MG63 (cell line): ENCODE results near the gene AOX1. TPM values are rescaled to one million over a fixed set of nuclear protein-coding genes. Genes with fewer than 3 reads are reported as not detected.
"Not testable (repeated sequence)": the region's sequence is repeated elsewhere in the genome, so short reads cannot be mapped to it uniquely, and the experiment has no call there.

Experiments
- DNase-seq: peaks from one replicate; pipeline ENCODE4 v3.0.0-alpha.2; 2020
- H3K27me3 ChIP-seq: fragments of 250-450 bp; sonication (Bioruptor Pico); 2 replicates; pipeline ENCODE4 v1.5.1; 2020; ENCODE audit warnings: mild to moderate bottlenecking, moderate library complexity
- H3K36me3 ChIP-seq: fragments of 250-450 bp; sonication (Bioruptor Pico); 2 replicates; pipeline ENCODE4 v1.5.1; 2020; ENCODE audit warnings: mild to moderate bottlenecking, moderate library complexity
- H3K4me3 ChIP-seq: fragments of 250-450 bp; sonication (Bioruptor Pico); 2 replicates; pipeline ENCODE4 v1.5.1; 2020; ENCODE audit warnings: mild to moderate bottlenecking, moderate library complexity
- H3K9me3 ChIP-seq: fragments of 250-450 bp; sonication (Bioruptor Pico); 2 replicates; pipeline ENCODE4 v1.5.1; 2020; ENCODE audit warnings: mild to moderate bottlenecking, moderate library complexity
- total RNA-seq: library from RNA; depleted of rRNA; stranded (reverse); fragments of >200 nt; shearing (Covaris generic); gene quantifications from 2 replicates; pipeline ENCODE4 v1.2.3, GENCODE V29; 2014; ENCODE audit warnings: low replicate concordance

The AOX1 gene
- total RNA-seq, 1 experiment from 2014 or later, result 19.1 TPM

GRCh38 chr2:200593905-200594304, 8.1 kb downstream of the AOX1 start:
- no peaks in the 10 kb centered on the region for H3K27me3 ChIP-seq
- DNase-seq, result no peak
- H3K9me3 ChIP-seq, result no peaks in the 10 kb centered on the region
- H3K4me3 ChIP-seq, result no peak overlapping the region
- no peaks in the 10 kb centered on the region for H3K36me3 ChIP-seq

- H3K27me3 ChIP-seq, result no peaks in the 10 kb centered on the region
- no peaks in the 10 kb centered on the region for H3K36me3 ChIP-seq
- H3K4me3 ChIP-seq, result no peak overlapping the region
- no peaks in the 10 kb centered on the region for H3K9me3 ChIP-seq
- no peak for DNase-seq
Measured at GRCh38 chr2:200595913-200596312, 10.1 kb downstream of the AOX1 start.

- DNase-seq, result no peak
- Histone ChIP-seq H3K36me3 (no peaks in the 10 kb centered on the region), H3K9me3 (no peaks in the 10 kb centered on the region), H3K4me3 (no peak overlapping the region), H3K27me3 (no peaks in the 10 kb centered on the region)
Measured at GRCh38 chr2:200596774-200597570, 11.2 kb downstream of the AOX1 start.

GRCh38 chr2:200599206-200599605, 13.4 kb downstream of the AOX1 start:
- Histone ChIP-seq H3K9me3 (no peaks in the 10 kb centered on the region), H3K36me3 (no peaks in the 10 kb centered on the region), H3K27me3 (no peaks in the 10 kb centered on the region), H3K4me3 (no peak overlapping the region)
- DNase-seq, result no peak

DNA sequence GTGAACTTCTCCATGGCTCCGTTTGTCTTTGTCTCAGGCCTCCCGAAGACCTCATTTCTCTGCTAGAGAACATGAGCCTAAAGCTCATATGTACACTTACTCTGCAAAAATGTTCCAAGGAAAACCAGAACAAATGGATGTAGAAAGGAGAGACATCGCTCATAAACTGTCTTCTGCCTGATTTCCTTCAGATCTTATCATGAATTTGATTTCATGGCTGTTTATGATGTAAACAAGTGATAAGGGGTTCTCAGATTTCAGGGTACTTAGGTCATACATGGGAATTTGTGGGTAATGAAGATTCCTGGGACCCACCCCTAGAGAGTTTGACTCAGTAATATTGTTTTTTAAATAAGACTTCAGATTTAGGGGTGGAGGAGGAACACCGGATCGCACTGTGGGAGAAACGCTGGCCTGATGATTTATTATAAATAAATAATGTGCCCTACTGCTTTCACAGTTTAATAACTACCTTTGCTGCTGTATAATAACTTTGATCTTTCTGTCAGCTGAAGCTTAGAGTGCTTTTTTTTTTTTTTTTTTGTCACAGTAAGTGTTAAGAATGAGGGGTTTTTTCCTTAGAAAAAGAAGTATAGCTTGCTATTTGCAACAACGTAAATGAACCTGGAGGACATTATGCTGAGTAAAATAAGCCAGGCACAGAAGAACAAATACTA, 14.9 kb downstream of the AOX1 start:
- Histone ChIP-seq H3K9me3 (no peaks in the 10 kb centered on the region), H3K36me3 (no peaks in the 10 kb centered on the region), H3K27me3 (no peaks in the 10 kb centered on the region), H3K4me3 (no peak overlapping the region)
- DNase-seq, result no peak

GRCh38 chr2:200602584-200602983, 16.8 kb downstream of the AOX1 start:
- Histone ChIP-seq H3K36me3 (no peaks in the 10 kb centered on the region), H3K9me3 (peaks cover under 1% of the 10 kb centered on the region; the same call in 1 of the 2 replicates), H3K4me3 (no peak overlapping the region), H3K27me3 (no peaks in the 10 kb centered on the region)
- no peak for DNase-seq

- Histone ChIP-seq H3K27me3 (no peaks in the 10 kb centered on the region), H3K4me3 (no peak overlapping the region), H3K36me3 (no peaks in the 10 kb centered on the region), H3K9me3 (peaks cover 4% of the 10 kb centered on the region; the same call in 1 of the 2 replicates)
- DNase-seq, result peak; percentile 48
Measured at GRCh38 chr2:200603972-200604371, 18.2 kb downstream of the AOX1 start.

GRCh38 chr2:200604571-200605255, 18.9 kb downstream of the AOX1 start:
- Histone ChIP-seq H3K9me3 (peaks cover 4% of the 10 kb centered on the region; the same call in 1 of the 2 replicates), H3K4me3 (no peak overlapping the region), H3K36me3 (no peaks in the 10 kb centered on the region), H3K27me3 (no peaks in the 10 kb centered on the region)
- DNase-seq, result no peak

DNA sequence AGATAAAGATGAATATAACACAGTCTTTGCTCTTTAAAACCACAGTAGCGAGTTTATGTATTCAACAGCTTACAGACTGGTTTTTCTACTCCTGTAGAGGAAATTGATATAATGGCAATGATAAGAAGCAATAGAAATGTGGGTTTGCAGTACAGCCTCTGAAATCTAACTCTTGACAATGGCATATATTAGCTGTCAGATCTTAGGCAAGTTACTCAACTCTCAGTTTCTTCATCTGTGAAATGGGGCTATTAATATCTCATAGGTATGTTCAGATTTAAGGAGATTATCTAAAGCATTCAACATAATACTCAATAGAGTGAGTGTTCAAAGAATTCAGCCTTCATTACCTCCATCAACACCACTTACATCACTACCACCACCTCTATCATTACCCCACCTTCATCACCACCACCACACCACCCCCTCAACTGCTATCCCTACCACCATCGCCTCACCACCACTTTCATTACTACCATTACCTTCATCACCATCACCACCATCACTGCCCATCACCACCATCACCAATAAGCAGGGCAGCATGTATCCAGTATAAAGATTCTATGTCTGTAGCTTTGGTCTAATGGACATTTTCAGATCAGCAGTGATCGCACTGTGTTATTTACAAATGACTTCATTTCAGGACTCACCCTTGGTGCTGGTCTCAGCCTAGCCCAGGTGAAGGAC, 22.7 kb downstream of the AOX1 start:
- no peaks in the 10 kb centered on the region for H3K36me3 ChIP-seq
- H3K9me3 ChIP-seq, result peaks cover 4% of the 10 kb centered on the region; the same call in 1 of the 2 replicates
- no peak for DNase-seq
- H3K4me3 ChIP-seq, result no peak overlapping the region
- H3K27me3 ChIP-seq, result no peaks in the 10 kb centered on the region

DNA sequence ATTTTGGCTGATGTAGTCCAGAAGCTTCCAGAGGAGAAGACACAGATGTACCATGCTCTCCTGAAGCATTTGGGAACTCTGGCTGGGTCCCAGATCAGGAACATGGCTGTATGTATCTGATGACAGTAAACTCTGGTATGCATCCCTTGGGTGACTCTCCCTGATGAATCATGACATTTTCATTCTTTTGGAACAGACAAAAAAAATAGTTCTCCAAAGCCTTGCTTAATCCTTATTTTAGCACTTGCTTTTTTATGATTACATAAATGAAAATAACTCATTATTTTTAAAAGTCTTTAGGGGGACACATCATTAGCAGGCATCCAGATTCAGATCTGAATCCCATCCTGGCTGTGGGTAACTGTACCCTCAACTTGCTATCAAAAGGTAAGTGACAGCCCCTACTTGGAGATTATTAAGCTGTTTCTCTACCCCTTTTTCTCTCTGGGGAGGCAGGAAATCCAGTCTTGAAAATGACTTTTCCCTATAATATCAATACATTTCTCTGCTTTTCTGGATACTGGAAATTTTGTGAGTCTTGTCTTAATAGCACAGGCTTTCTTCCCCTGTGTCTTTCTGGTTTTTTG, 23.3 kb downstream of the AOX1 start:
- no peaks in the 10 kb centered on the region for H3K36me3 ChIP-seq
- H3K27me3 ChIP-seq, result no peaks in the 10 kb centered on the region
- peak overlapping the region; percentile 19 for H3K4me3 ChIP-seq
- DNase-seq, result peak; percentile 85
- peaks cover 4% of the 10 kb centered on the region; the same call in 1 of the 2 replicates for H3K9me3 ChIP-seq

DNA sequence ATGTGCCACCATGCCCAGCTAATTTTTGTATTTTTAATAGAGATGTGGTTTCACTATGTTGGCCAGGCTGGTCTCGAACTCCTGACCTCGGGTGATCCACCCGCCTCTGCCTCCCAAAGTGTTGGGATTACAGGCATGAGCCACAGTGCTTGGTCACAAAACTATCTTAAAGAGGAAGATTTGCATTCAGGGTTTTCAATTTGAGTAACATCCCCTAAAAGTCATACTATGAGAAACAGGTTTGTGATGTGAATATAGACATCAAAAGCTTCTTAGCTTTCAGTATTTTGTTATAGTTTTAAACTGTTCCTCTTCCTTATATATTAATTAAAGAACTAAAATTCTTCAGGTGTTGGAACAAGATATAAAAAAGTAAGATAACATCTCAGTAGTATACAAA, 24.4 kb downstream of the AOX1 start:
- not testable (repeated sequence) for H3K4me3 ChIP-seq, H3K9me3 ChIP-seq, DNase-seq, H3K36me3 ChIP-seq, H3K27me3 ChIP-seq

GRCh38 chr2:200613692-200614091, 27.9 kb downstream of the AOX1 start:
- no peaks in the 10 kb centered on the region for H3K27me3 ChIP-seq
- H3K9me3 ChIP-seq, result no peaks in the 10 kb centered on the region
- H3K36me3 ChIP-seq, result no peaks in the 10 kb centered on the region
- no peak overlapping the region for H3K4me3 ChIP-seq
- no peak for DNase-seq

- H3K27me3 ChIP-seq, result no peaks in the 10 kb centered on the region
- no peak for DNase-seq
Measured at GRCh38 chr2:200614249-200614648, 28.4 kb downstream of the AOX1 start.

DNA sequence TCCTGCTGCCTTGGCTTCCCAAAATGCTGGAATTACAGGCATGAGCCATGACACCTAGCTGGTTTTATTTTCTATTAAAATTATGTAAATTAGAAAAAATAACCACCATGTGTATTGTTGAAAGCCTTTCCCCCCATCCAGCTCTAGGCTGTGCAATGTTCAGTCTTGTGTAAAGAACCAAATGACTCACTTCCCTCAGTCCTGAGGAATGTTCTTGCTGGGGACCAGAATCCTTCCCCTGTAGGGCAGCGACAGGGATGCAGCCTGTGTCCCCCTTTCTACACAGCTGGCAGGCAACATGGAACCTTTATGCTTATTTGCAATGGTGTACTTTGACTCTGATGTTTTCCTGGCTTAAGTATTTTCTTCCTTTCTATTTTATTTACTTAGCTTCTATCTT, 29.4 kb downstream of the AOX1 start:
- Histone ChIP-seq H3K36me3 (no peaks in the 10 kb centered on the region), H3K4me3 (no peak overlapping the region), H3K27me3 (no peaks in the 10 kb centered on the region), H3K9me3 (no peaks in the 10 kb centered on the region)
- peak; percentile 40 for DNase-seq

More at GRCh38 chr2:200614249-200614648, 28.4 kb downstream of the AOX1 start:
- no peaks in the 10 kb centered on the region for H3K9me3 ChIP-seq
- H3K4me3 ChIP-seq, result no peak overlapping the region
- H3K36me3 ChIP-seq, result no peaks in the 10 kb centered on the region

DNA sequence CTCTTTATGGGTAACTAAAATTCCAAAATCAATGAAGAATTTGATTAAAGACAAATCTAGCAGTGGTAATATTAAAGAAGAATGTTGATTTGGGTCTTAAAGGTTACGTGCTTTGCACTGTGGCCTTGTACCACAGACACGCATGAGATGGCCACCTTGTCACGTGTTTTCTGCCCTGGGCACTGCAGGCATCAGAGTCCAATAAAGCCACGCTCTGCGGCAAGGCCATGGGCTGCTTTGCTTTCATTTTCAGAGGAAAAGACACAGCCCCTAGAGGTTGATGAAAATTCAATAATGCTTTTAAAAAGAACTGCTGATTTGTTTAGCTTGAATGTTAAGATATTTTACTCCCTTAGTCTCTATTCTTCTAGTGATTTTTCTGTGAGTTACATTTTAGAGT, 30.4 kb downstream of the AOX1 start:
- H3K4me3 ChIP-seq, result no peak overlapping the region
- H3K27me3 ChIP-seq, result no peaks in the 10 kb centered on the region
- H3K36me3 ChIP-seq, result no peaks in the 10 kb centered on the region
- no peak for DNase-seq
- no peaks in the 10 kb centered on the region for H3K9me3 ChIP-seq

- no peak overlapping the region for H3K4me3 ChIP-seq
- DNase-seq, result no peak
- H3K9me3 ChIP-seq, result no peaks in the 10 kb centered on the region
- no peaks in the 10 kb centered on the region for H3K27me3 ChIP-seq
- no peaks in the 10 kb centered on the region for H3K36me3 ChIP-seq
Measured at GRCh38 chr2:200616656-200617055, 30.8 kb downstream of the AOX1 start.
